ENCODE data around the gene HDAC3.
"Not testable (repeated sequence)": the region's sequence is repeated elsewhere in the genome, so short reads cannot be mapped to it uniquely, and the experiment has no call there.

HDAC3 gene

GRCh38 chr5:141633871-141634561 is 2.6 kb downstream of the HDAC3 start:
- peak; percentile 57 for DNase-seq

GRCh38 chr5:141632650-141633049 is 4.0 kb downstream of the HDAC3 start:
- no peak for DNase-seq

- no peak for DNase-seq
Measured at GRCh38 chr5:141630570-141631140, 6.0 kb downstream of the HDAC3 start.

- no peak for DNase-seq
Measured at GRCh38 chr5:141628175-141628788, 8.4 kb downstream of the HDAC3 start.

GRCh38 chr5:141623611-141624010 is 13.0 kb downstream of the HDAC3 start:
- peak; percentile 19 for DNase-seq

GRCh38 chr5:141623186-141623585 is 13.5 kb downstream of the HDAC3 start:
- peak; percentile 97 for DNase-seq

DNA sequence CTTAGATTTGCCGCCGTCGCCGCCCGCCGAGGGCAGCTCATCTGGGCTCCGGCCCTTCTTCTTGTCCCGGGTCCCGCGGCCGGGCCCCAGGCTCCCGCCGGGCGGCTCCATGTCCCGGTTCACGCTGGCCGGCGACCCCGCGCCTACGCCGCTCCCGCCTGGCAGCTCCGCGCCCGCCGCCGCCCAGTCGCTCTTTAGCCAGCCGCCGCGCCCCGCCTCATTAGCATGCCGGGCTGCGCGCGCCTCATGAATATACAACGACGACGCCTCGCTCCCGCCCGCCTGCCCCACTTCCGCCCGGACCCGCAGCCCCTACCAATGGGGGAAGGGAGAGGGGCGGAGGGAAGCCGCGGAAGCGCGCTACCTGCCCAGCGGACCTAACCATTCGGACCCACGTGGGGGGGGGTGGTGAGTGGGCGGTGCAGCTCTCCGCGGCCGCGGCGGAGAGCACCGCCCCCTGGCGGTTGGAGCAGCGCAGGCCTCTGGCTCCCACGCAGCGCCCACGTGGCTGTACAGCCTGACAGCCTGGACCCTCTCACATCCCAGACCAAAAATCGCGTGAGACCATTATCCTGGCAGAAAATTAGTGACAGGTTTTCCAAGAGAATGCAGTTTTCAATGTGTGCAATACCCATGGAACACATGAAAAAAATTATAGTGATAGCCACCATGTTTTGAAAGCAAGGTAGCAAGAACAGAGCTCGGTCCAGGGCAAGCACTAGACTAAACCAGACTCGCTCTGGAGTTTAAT is 17.7 kb downstream of the HDAC3 start, which contains the start of gene DIAPH1:
Gene DIAPH1 (minus strand): TSS at position 197 of the 751 bp plus-strand sequence. CDS start 86 bp downstream, at position 111.
- peak; percentile 91 for DNase-seq

- peak; percentile 37 for DNase-seq
Measured at GRCh38 chr5:141618030-141618803, 18.4 kb downstream of the HDAC3 start.

DNA sequence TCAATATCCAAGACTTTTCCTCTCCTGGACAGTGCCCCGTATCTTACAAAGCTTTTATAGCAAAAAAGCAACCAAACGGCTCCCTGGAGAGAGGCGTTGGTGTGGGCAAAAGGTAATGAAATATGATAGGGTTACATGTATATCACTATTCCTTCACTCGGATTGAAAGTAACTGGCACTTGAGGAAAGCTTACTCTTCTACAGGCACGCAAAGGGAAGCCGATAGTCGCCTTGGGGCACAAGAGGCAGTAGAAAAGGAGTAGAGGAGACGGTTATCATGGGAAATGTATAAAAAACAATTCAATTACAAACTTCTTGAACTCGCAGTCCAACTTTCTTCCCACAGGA is 19.0 kb downstream of the HDAC3 start:
- DNase-seq: no peak

GRCh38 chr5:141617128-141617527 is 19.5 kb downstream of the HDAC3 start:
- no peak for DNase-seq

- no peak for DNase-seq
Measured at GRCh38 chr5:141615991-141616720, 20.5 kb downstream of the HDAC3 start.

DNA sequence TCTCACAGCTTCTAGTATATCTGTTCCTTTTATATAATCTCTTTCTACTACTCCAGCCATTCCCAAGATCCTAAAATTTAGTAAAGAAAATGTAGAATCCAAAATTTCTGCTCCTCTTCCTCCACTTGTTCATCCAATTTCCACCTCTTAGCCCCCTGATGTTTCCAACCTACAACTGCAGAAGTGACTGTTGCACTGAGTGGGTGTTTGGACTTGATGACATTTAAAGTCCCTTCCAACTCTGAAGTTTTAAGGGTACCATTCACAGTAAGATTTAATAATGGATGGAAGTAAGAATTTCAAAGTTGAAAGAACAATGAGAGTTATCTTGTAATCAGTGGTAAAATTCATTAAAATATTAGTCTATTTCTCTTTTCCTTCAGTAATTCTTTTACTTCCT is 23.3 kb downstream of the HDAC3 start:
- DNase-seq: no peak

GRCh38 chr5:141611289-141611688 is 25.4 kb downstream of the HDAC3 start:
- no peak for DNase-seq

DNA sequence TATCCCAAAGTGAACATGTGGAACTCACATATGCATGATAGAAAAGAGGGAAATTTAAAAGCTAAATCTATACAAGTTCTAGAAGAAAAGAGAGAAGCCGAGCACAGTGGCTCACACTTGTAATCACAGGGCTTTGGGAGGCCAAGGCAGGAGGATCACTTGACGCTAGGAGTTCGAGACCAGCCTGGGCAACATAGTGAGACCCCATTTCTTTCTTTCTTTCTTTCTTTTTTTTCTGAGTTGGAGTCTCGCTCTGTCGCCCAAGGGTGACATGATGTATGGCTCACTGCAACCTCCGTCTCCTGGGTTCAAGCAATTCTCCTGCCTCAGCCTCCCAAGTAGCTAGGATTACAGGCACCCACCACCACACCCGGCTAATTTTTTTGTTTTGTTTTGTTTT is 26.7 kb downstream of the HDAC3 start:
- DNase-seq: not testable (repeated sequence)

DNA sequence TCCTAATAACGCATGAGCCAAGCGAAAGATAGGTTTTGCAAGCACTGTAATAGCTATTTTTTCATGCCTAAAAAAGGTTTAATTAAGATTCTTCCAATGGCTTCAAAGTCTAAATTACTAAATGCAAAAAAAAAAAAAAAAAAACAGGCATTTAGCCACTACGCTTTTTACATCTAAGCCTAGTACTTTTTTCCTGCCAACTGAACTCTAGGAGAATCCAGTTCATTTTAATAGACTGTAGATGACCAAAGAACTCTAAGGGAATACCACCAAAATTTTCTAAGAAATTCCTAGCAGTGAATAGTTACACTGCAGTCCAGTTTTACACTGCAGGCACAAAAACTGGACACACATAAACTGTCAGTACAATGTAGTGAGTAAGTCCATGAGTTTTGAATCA is 27.6 kb downstream of the HDAC3 start:
- DNase-seq: no peak

- no peak for DNase-seq
Measured at GRCh38 chr5:141608557-141608956, 28.1 kb downstream of the HDAC3 start.

DNA sequence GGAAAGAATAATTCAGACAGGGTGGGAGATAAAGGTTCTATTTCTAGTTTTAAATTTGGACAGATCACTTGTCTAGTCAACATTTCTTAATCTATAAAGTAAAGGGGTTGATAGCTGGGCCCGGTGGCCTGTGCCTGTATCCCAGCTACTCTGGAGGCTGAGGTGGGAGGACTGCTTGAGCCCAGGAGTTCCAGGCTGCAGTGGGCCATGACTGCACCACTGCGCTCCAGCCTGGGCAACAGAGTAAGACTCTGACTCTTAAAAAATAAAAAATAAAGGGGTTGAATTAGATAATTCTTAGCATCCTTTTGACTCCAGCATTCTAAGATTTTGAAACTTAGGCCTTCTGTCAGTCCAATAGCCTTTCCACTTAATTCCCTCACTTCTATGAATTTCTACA is 28.6 kb downstream of the HDAC3 start:
- no peak for DNase-seq

DNA sequence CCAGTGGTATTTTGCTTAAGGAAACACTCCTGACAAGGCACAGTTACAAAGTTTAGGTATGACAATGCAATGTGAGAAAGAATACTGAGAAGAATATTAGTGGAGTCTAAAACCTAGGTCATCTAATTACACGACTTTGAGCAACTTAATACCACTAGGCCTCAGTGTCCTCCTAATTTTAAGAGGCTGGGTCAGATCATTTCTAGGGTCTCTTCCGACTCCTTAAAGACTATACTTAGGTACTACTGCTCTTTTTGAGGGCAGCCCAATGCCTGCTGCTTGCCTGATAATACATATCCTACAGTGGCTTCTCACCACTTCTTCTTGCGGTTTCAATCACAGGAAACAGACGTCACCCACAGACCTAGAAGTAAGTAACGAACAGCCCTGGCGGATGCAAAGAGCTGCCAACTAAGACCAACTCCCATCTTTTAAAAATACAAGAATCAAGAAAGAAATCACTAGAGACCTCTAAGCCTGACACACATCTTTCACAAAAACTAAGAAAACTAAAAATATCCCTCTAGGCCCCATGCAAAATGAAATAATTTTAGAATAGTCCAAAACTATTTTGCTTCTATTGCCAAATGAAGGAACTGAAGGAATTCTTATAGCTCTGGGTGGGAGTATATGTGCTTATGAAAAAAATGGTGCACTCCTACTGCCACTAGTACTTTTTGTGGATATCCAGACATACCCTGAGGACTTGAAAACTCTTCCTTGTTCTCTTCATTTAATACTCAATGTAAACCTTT is 30.9 kb downstream of the HDAC3 start:
- DNase-seq: peak; percentile 93

DNA sequence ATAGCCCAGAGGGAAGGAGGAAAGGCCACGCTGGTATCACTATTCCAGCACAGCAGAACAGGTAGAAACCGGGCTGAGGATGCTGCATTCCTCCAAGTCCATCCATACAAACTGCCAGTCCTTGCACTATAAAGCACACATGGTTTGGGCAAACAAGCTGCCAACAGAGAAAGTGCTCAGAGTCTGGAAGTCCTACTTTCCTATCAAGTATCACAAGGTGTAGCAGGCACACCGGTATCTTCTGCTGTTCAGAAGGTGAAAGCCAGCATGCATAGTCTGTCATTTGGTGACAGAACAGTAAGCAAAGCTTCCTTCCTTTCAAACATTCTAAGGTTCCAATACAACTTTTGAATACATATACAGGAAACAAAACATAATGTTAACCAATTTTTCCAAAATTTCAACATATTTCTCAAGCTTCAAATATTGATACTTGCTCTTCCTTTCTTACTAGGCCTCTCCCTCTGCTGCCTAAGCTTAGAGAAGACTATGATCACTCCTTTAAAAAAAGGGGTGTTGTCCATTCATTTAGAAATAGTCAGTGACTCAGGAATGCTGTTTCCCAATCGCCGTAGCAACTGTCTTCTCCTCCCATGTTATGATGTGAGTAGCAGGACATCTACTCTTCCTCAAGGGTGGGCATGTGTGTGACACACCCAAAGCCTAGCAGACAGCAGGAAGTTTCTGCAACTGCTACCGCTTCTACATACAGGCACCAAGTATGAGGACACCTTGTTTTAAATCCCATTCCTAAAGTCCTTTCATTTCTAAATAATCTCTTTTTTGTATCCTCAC is 32.5 kb downstream of the HDAC3 start:
- peak; percentile 99 for DNase-seq

DNA sequence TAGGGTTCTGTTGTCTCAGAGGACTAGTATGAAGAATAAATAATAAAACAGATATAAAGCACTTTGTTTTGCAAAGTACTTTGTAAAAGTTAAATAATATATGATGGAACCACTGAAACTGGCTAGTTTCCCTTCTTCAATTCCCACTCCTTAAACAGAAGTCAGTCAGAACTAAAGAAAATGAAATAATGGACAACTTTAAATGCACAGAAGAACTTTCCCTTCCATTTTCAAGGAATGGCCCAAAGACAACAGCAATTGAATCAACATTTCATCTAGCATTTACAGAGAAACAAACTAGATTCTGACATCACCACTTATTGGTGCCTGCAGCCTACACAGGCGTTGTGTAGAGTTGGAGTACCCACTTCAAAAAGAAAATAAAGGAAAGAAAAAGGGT is 34.0 kb downstream of the HDAC3 start:
- peak; percentile 53 for DNase-seq
